Fibroblast of the aortic adventitia (primary cell): ENCODE measurements around the gene ZNF169. TPM values are rescaled to one million over a fixed set of nuclear protein-coding genes. Genes with fewer than 3 reads are reported as not detected.
"Not testable (repeated sequence)": the region's sequence is repeated elsewhere in the genome, so short reads cannot be mapped to it uniquely, and the experiment has no call there.

Experiments
- DNase-seq: peaks from one replicate; pipeline ENCODE4 v3.0.0-alpha.2; 2010; ENCODE audit warnings: low read depth
- H3K4me3 ChIP-seq: 2 replicates; pipeline ENCODE4 v1.5.1; 2011; ENCODE audit warnings: low read depth, mild to moderate bottlenecking, control low read depth, low read length, moderate library complexity
- total RNA-seq: library from RNA; depleted of rRNA; stranded (reverse); fragments of >200 nt; gene quantifications from 2 replicates; pipeline ENCODE4 v1.2.3, GENCODE V29; 2012; ENCODE audit warnings: low replicate concordance
- TF ChIP-seq, protein P1 (sequence below): IDR thresholded peaks from 2 replicates; pipeline ENCODE4 v1.5.1; 2011; ENCODE audit warnings: mild to moderate bottlenecking, low read length, control low read depth, inconsistent platforms; ENCODE audit not compliant: insufficient read depth

The ZNF169 gene
- total RNA-seq, 1 donor, result 4.0 TPM

DNA sequence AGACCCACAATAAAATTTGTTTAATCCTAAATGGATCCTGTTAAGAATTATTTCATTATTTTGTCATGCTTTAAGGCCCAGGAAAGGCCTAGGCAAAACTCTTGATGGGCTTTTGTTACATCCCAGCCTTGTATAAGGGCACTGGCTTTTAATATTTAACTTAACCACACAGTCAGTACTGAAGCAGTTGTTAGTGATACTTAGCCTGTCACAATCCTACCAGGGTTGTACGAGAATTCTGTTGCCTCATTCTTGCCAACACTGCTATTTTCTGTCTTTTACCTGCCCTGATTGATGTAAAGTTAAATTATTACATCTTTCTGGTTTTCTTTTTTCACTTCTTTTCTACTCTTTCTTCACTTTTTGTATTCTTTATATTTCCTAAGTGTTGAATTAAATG is 10.9 kb downstream of the ZNF169 start:
- DNase-seq, result no peak
- H3K4me3 ChIP-seq, result no peak overlapping the region

DNA sequence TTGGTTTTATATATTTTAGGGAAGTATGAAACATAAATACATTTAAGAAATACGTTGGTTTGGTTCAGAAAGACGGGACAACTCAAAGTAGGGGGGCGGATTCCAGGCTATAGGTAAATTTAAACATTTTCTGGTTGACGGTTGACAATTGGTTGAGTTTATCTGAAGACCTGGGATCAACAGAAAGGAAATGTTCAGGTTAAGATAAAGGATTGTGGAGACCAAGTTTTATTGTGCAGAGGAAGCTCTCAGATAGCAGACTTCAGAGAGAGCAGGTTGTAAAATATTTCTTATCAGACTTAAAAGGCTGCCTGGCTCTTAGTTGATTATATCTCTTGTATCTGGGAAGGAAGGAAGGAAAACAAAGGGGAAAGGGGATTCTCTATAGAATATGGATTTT is 17.9 kb downstream of the ZNF169 start:
- not testable (repeated sequence) for DNase-seq, H3K4me3 ChIP-seq

More for the DNA sequence above, 10.9 kb downstream of the ZNF169 start:
- TF ChIP-seq, protein P1, sequence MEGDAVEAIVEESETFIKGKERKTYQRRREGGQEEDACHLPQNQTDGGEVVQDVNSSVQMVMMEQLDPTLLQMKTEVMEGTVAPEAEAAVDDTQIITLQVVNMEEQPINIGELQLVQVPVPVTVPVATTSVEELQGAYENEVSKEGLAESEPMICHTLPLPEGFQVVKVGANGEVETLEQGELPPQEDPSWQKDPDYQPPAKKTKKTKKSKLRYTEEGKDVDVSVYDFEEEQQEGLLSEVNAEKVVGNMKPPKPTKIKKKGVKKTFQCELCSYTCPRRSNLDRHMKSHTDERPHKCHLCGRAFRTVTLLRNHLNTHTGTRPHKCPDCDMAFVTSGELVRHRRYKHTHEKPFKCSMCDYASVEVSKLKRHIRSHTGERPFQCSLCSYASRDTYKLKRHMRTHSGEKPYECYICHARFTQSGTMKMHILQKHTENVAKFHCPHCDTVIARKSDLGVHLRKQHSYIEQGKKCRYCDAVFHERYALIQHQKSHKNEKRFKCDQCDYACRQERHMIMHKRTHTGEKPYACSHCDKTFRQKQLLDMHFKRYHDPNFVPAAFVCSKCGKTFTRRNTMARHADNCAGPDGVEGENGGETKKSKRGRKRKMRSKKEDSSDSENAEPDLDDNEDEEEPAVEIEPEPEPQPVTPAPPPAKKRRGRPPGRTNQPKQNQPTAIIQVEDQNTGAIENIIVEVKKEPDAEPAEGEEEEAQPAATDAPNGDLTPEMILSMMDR, result no peak

GRCh38 chr9:94277885-94278536 is 18.9 kb downstream of the ZNF169 start:
- no peak for DNase-seq
- TF ChIP-seq, protein P1, result no peak
- H3K4me3 ChIP-seq, result no peak overlapping the region

GRCh38 chr9:94280409-94280989 is 21.4 kb downstream of the ZNF169 start:
- TF ChIP-seq, protein P1, result no peak
- DNase-seq, result no peak
- no peak overlapping the region for H3K4me3 ChIP-seq

DNA sequence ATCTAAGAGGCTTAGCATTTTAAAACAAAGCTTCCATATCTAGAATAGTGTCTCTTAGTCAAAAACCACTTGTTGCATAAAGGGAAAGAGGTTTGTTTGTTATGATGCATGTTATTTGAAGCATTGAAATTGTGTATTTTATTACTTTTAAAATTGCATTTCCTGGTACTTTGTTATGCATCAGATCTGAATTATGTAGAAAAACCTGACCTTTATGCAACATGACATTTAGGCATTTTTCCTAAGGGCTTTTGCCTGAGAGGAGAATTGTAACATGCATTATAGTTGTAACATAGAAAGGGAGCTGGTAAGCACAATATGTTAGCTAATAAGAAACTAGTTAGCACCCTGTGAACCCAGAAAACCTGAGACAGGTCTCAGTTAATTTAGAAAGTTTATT is 22.0 kb downstream of the ZNF169 start:
- no peak for DNase-seq
- no peak overlapping the region for H3K4me3 ChIP-seq
- TF ChIP-seq, protein P1, result no peak

DNA sequence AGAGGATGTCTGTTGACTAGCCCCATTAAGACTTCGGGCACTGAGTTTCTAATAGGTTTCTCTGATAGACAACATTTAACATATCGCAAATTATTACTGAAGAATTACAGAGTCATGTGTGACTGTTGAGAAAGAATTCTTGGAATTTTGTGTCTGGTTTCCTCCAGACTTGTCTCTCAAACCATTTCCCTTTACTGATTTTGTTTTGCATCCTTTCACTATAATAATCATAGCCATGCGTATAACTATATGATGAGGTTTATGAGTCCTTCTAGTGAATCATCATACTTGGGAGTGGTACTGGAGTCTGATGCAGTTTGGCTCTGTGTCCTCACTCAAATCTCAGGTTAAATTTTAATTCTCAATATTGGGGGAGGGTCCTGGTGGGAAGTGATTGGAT is 27.0 kb downstream of the ZNF169 start:
- TF ChIP-seq, protein P1, result no peak
- no peak for DNase-seq
- no peak overlapping the region for H3K4me3 ChIP-seq

- peak; percentile 19 for DNase-seq
- TF ChIP-seq, protein P1, result no peak
- no peak overlapping the region for H3K4me3 ChIP-seq
Measured at GRCh38 chr9:94287877-94288513, 28.9 kb downstream of the ZNF169 start.
